ENCODE results near the gene ZG16. TPM values are rescaled to one million over a fixed set of nuclear protein-coding genes. Genes with fewer than 3 reads are reported as not detected.
A peak's percentile ranks its signal among the peaks of the same experiment; 100 is the strongest.

Gene ZG16
- total RNA-seq, 1 experiment from 2014 or later = not detected

GRCh38 chr16:29805232-29806098 is 27.4 kb downstream of the ZG16 start:
- no peaks in the 10 kb centered on the region for H3K9me3 ChIP-seq (replicated peaks)
- H3K4me1 ChIP-seq (replicated peaks) = peaks cover 39% of the 10 kb centered on the region
- H3K36me3 ChIP-seq = peaks cover 81% of the 10 kb centered on the region
- DNase-seq (ENCODE audit: low read depth in 1 of 2, low spot score in 2 of 2) = peak; percentile 98 to 99
- H3K27ac ChIP-seq = peak overlapping the region; percentile 95
- peak overlapping the region; percentile 47 for H3K4me3 ChIP-seq
- no peaks in the 10 kb centered on the region for H3K27me3 ChIP-seq (replicated peaks)

- peaks cover 79% of the 10 kb centered on the region for H3K36me3 ChIP-seq
- no peaks in the 10 kb centered on the region for H3K27me3 ChIP-seq (replicated peaks)
- peaks cover 45% of the 10 kb centered on the region for H3K4me1 ChIP-seq (replicated peaks)
- peak within 1 kb of the TSS; percentile 95 for H3K27ac ChIP-seq
- DNase-seq (ENCODE audit: low read depth in 1 of 2, low spot score in 2 of 2) = peak in 1 of 2 experiments; percentile 95
- peak within 1 kb of the TSS; percentile 58 for H3K4me3 ChIP-seq
- no peaks in the 10 kb centered on the region for H3K9me3 ChIP-seq (replicated peaks)
These were observed 28.1 kb downstream of the ZG16 start, which contains the start of gene MAZ for GRCh38 chr16:29806099-29806579. Gene MAZ (plus strand): TSS chr16:29806529. CDS start chr16:29806702, 173 bp downstream.

- Histone ChIP-seq H3K9me3 (replicated peaks) (no peaks in the 10 kb centered on the region), H3K27ac (peak overlapping the region; percentile 67), H3K27me3 (replicated peaks) (no peaks in the 10 kb centered on the region), H3K4me3 (peak overlapping the region; percentile 58), H3K4me1 (replicated peaks) (peaks cover 51% of the 10 kb centered on the region), H3K36me3 (peaks cover 72% of the 10 kb centered on the region)
- DNase-seq (ENCODE audit: low read depth in 1 of 2, low spot score in 2 of 2) = peak; percentile 52 to 79
These were observed 28.8 kb downstream of the ZG16 start for GRCh38 chr16:29806641-29807425.

GRCh38 chr16:29807426-29808218 is 29.6 kb downstream of the ZG16 start:
- DNase-seq (ENCODE audit: low read depth in 1 of 2, low spot score in 2 of 2) = peak; percentile 89 to 93
- H3K4me1 ChIP-seq (replicated peaks) = peaks cover 59% of the 10 kb centered on the region
- H3K9me3 ChIP-seq (replicated peaks) = no peaks in the 10 kb centered on the region
- peaks cover 64% of the 10 kb centered on the region for H3K36me3 ChIP-seq
- H3K27me3 ChIP-seq (replicated peaks) = no peaks in the 10 kb centered on the region
- H3K4me3 ChIP-seq = peak overlapping the region; percentile 58
- H3K27ac ChIP-seq = peak overlapping the region; percentile 20

GRCh38 chr16:29808219-29808900 is 30.3 kb downstream of the ZG16 start:
- H3K4me3 ChIP-seq = peak overlapping the region; percentile 58
- H3K36me3 ChIP-seq = peaks cover 57% of the 10 kb centered on the region
- H3K9me3 ChIP-seq (replicated peaks) = no peaks in the 10 kb centered on the region
- H3K27me3 ChIP-seq (replicated peaks) = no peaks in the 10 kb centered on the region
- H3K4me1 ChIP-seq (replicated peaks) = peaks cover 63% of the 10 kb centered on the region
- no peak for DNase-seq (ENCODE audit: low read depth in 1 of 2, low spot score in 2 of 2)
- peak overlapping the region; percentile 20 for H3K27ac ChIP-seq

GRCh38 chr16:29809031-29809747 is 31.1 kb downstream of the ZG16 start:
- Histone ChIP-seq H3K4me1 (replicated peaks) (peaks cover 63% of the 10 kb centered on the region), H3K27ac (no peak overlapping the region), H3K27me3 (replicated peaks) (no peaks in the 10 kb centered on the region), H3K9me3 (replicated peaks) (no peaks in the 10 kb centered on the region), H3K4me3 (peak overlapping the region; percentile 58), H3K36me3 (peaks cover 48% of the 10 kb centered on the region)
- DNase-seq (ENCODE audit: low read depth in 1 of 2, low spot score in 2 of 2) = no peak

- Histone ChIP-seq H3K36me3 (peaks cover 39% of the 10 kb centered on the region), H3K27me3 (replicated peaks) (no peaks in the 10 kb centered on the region), H3K9me3 (replicated peaks) (no peaks in the 10 kb centered on the region), H3K4me1 (replicated peaks) (peaks cover 57% of the 10 kb centered on the region), H3K4me3 (no peak overlapping the region), H3K27ac (no peak overlapping the region)
- DNase-seq (ENCODE audit: low read depth in 1 of 2, low spot score in 2 of 2) = no peak
These were observed 32.0 kb downstream of the ZG16 start for GRCh38 chr16:29809850-29810698.

- Histone ChIP-seq H3K4me1 (replicated peaks) (peaks cover 60% of the 10 kb centered on the region), H3K4me3 (no peak overlapping the region), H3K27me3 (replicated peaks) (no peaks in the 10 kb centered on the region), H3K9me3 (replicated peaks) (no peaks in the 10 kb centered on the region), H3K27ac (no peak overlapping the region), H3K36me3 (peaks cover 38% of the 10 kb centered on the region)
- peak in 1 of 2 experiments; percentile 17 for DNase-seq (ENCODE audit: low read depth in 1 of 2, low spot score in 2 of 2)
These were observed 32.7 kb downstream of the ZG16 start for GRCh38 chr16:29810699-29811169.

GRCh38 chr16:29811170-29811895 is 33.3 kb downstream of the ZG16 start:
- H3K4me1 ChIP-seq (replicated peaks) = peaks cover 61% of the 10 kb centered on the region

GRCh38 chr16:29811896-29812665 is 34.0 kb downstream of the ZG16 start, which contains the start of gene PRRT2:
Gene PRRT2 (plus strand): TSS chr16:29812193. CDS start chr16:29813055, 862 bp downstream.
- Histone ChIP-seq H3K4me1 (replicated peaks) (peaks cover 68% of the 10 kb centered on the region), H3K9me3 (replicated peaks) (no peaks in the 10 kb centered on the region), H3K27me3 (replicated peaks) (no peaks in the 10 kb centered on the region), H3K27ac (peak within 1 kb of the TSS; percentile 50), H3K4me3 (peak within 1 kb of the TSS; percentile 40), H3K36me3 (peaks cover 43% of the 10 kb centered on the region)
- DNase-seq (ENCODE audit: low read depth in 1 of 2, low spot score in 2 of 2) = peak in 1 of 2 experiments; percentile 71

More at GRCh38 chr16:29811170-29811895, 33.3 kb downstream of the ZG16 start:
- Histone ChIP-seq H3K36me3 (peaks cover 41% of the 10 kb centered on the region), H3K4me3 (peak overlapping the region; percentile 40), H3K27me3 (replicated peaks) (no peaks in the 10 kb centered on the region), H3K9me3 (replicated peaks) (no peaks in the 10 kb centered on the region), H3K27ac (peak overlapping the region; percentile 50)
- peak; percentile 93 to 99 for DNase-seq (ENCODE audit: low read depth in 1 of 2, low spot score in 2 of 2)
